HG03095 (cell line): Measurements from ENCODE around the gene OPA3.

Experiments
- ATAC-seq: cut with Tn5 transposase; IDR thresholded peaks from one replicate; pipeline ENCODE4 v1.9.1; 2021; ENCODE audit warnings: moderate library complexity; ENCODE audit not compliant: unreplicated experiment

Gene OPA3

GRCh38 chr19:45484273-45484945 is 100.2 kb downstream of the OPA3 start:
- ATAC-seq = no peak

- ATAC-seq = no peak
Observed at GRCh38 chr19:45483033-45483432, 101.6 kb downstream of the OPA3 start.

GRCh38 chr19:45478454-45479238 is 106.0 kb downstream of the OPA3 start:
- peak; percentile 65 for ATAC-seq

GRCh38 chr19:45477713-45478453 is 106.7 kb downstream of the OPA3 start:
- no peak for ATAC-seq
